Measurements from ENCODE around the gene ERF.

GRCh38 chr19:42290523-42291434 lies 35.9 kb upstream of the ERF start:
- TF ChIP-seq CTCF (conservative IDR thresholded peaks at IDR 0.05), result no peak; the same call in 1 of the 2 replicates
- TF ChIP-seq ZFX (IDR thresholded peaks at IDR 0.05), result no peak
